GM10266 (cell line): ENCODE measurements around the gene ATRNL1.
A peak's percentile ranks its signal among the peaks of the same experiment; 100 is the strongest.

ENCODE experiments used
- DNase-seq: peaks from one replicate; pipeline ENCODE4 v3.0.0; 2012; ENCODE audit errors: extremely low spot score
- TF ChIP-seq, protein P1 (sequence below): IDR thresholded peaks from 2 replicates; pipeline ENCODE4 v1.5.1; 2012; ENCODE audit warnings: mild to moderate bottlenecking, low read depth; ENCODE audit not compliant: control insufficient read depth, insufficient read depth; ENCODE audit errors: missing control alignments

ATRNL1 gene

GRCh38 chr10:115084277-115084850 lies 8.8 kb upstream of the ATRNL1 start:
- TF ChIP-seq, protein P1, sequence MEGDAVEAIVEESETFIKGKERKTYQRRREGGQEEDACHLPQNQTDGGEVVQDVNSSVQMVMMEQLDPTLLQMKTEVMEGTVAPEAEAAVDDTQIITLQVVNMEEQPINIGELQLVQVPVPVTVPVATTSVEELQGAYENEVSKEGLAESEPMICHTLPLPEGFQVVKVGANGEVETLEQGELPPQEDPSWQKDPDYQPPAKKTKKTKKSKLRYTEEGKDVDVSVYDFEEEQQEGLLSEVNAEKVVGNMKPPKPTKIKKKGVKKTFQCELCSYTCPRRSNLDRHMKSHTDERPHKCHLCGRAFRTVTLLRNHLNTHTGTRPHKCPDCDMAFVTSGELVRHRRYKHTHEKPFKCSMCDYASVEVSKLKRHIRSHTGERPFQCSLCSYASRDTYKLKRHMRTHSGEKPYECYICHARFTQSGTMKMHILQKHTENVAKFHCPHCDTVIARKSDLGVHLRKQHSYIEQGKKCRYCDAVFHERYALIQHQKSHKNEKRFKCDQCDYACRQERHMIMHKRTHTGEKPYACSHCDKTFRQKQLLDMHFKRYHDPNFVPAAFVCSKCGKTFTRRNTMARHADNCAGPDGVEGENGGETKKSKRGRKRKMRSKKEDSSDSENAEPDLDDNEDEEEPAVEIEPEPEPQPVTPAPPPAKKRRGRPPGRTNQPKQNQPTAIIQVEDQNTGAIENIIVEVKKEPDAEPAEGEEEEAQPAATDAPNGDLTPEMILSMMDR, result no peak
- DNase-seq, result no peak

DNA sequence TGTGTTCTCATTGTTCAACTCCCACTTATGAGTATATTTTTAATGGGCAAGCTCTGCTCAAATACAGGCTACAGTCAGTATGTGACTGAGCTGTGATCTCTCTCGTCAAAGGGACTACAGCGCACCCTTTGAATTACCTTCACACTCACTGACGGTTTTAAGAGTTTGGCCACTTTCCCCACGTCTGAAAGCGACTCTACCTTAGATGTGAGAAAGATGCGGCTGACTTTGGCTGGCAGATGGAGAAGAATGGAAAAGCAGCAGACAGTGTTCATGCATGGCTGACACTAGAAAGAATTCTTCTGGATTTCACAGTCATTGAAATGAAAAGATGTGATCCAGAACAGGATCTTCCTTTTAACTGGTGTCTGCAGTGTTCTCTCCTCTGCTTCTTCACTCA lies 2.0 kb upstream of the ATRNL1 start:
- TF ChIP-seq, protein P1, result no peak
- no peak for DNase-seq

DNA sequence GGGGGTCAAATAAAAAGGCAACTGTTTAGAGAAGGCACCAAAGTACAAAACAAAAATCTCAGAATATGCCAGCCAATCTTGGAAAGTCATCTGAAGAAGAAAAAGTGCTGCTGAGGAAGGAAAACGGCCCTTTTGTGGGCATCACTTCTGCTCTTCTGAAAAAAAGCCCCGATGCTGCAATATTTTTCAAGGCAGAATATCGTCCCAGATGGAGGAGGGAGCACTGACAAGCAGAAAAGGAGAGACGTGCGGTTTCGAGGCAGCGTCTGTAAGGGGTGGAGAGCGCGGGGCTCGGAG lies 959 bp upstream of the ATRNL1 start:
- TF ChIP-seq, protein P1, result no peak

DNA sequence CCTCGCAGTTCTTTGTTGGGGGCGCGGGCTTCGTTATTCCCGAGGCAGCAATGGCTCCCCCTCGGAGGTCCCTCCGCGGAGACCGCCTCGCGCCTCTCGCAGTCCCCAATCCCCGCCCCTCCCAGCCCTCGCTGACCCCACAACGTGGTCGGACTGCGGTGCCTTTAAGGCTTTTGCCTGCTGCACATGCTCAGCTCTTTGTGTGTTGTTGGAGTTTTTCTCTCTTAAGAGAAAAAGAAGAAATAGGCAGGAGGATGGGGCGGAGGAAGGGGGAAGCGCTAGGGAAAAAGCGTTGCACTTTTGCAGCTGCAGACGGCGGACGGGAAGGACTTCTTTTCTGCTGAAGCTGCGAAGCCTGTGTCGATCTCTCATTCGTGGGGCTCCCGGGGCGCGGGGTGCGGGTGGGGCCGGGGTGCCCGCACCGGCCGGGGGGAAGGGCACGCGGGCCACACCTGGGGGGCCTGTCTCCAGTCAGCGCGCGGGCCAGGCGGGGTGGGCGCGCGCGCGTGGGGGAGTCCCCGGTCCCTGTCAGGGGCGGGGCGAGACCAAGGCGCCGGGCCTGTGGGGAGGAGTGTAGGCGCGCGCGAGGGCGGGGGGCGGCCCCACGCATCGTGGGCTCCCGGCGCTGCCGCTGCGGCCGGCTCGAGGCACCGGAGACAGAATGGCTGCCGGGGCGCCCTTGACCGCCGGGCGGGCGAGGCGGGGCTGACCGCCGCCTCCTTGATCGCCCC lies 445 bp upstream of the ATRNL1 start:
- TF ChIP-seq, protein P1, result no peak
- no peak for DNase-seq

More for the DNA sequence above, 959 bp upstream of the ATRNL1 start:
- peak; percentile 34 for DNase-seq

DNA sequence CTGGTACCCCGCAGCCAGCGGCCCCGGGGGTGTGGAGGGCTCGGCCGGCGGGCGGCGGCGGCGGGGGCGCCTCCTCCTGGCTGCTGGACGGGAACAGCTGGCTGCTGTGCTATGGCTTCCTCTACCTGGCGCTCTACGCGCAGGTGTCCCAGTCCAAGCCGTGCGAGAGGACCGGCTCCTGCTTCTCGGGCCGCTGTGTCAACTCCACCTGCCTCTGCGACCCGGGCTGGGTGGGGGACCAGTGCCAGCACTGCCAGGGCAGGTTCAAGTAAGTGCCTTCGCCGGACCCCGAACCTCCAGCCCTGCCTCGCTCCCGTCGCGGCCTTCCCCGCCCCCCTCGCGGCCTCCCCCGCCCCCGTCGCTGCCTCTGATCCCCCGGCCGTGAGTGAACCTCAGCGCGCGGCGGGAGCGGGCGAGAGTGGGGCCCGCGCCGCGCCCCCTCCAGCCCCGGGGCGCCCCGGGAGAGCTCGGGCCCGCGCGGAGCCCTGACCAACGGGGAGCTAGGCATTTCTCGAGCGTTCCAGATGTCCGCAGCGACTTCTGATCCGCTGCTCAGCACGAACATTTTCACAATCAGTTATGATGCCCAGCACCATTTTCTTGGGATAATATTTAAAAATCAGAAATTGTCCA lies 727 bp downstream of the ATRNL1 start:
- peak; percentile 72 for DNase-seq
- TF ChIP-seq, protein P1, result peak; percentile 48

GRCh38 chr10:115094416-115095140 lies 1.4 kb downstream of the ATRNL1 start:
- no peak for DNase-seq
- TF ChIP-seq, protein P1, result no peak

- DNase-seq, result no peak
- TF ChIP-seq, protein P1, result no peak
Observed at GRCh38 chr10:115095758-115096157, 2.6 kb downstream of the ATRNL1 start.
